ENCODE results near the gene PRR36.

GRCh38 chr19:7867092-7867844 is 6.9 kb downstream of the PRR36 start:
- no peak for TF ChIP-seq CTCF (IDR thresholded peaks at IDR 0.05 in 8 of 11, conservative IDR thresholded peaks at IDR 0.05 in 3 of 11)
- no peak for TF ChIP-seq POLR2A (IDR thresholded peaks at IDR 0.05)
